ENCODE results near the gene LRRC37A2. TPM values are rescaled to one million over a fixed set of nuclear protein-coding genes. Genes with fewer than 3 reads are reported as not detected.
"Not testable (repeated sequence)": the region's sequence is repeated elsewhere in the genome, so short reads cannot be mapped to it uniquely, and the experiment has no call there.

LRRC37A2 gene
- 7.2 and 9.5 TPM in 2 replicates for total RNA-seq
- 8.1 TPM for polyA plus RNA-seq (2012)

- DNase-seq (ENCODE audit: low read depth): not testable (repeated sequence)
These were observed at the start of gene LRRC37A2 for GRCh38 chr17:46512168-46512567. TSS of gene LRRC37A2 (plus strand) at chr17:46512468. CDS start at chr17:46512713, 245 bp downstream.

GRCh38 chr17:46467618-46468017 lies 44.6 kb upstream of the LRRC37A2 start:
- DNase-seq (ENCODE audit: low read depth): not testable (repeated sequence)

- not testable (repeated sequence) for DNase-seq (ENCODE audit: low read depth)
These were observed 37.8 kb upstream of the LRRC37A2 start for GRCh38 chr17:46474489-46474888.

- DNase-seq (ENCODE audit: low read depth): not testable (repeated sequence)
These were observed 36.7 kb upstream of the LRRC37A2 start for GRCh38 chr17:46475583-46475982.

- not testable (repeated sequence) for DNase-seq (ENCODE audit: low read depth)
These were observed 33.4 kb upstream of the LRRC37A2 start for GRCh38 chr17:46478823-46479222.

GRCh38 chr17:46481310-46481709 lies 31.0 kb upstream of the LRRC37A2 start:
- not testable (repeated sequence) for DNase-seq (ENCODE audit: low read depth)

- not testable (repeated sequence) for DNase-seq (ENCODE audit: low read depth)
These were observed 20.2 kb upstream of the LRRC37A2 start for GRCh38 chr17:46492021-46492420.

- DNase-seq (ENCODE audit: low read depth): not testable (repeated sequence)
These were observed 12.7 kb upstream of the LRRC37A2 start for GRCh38 chr17:46499437-46500139.

- DNase-seq (ENCODE audit: low read depth): not testable (repeated sequence)
These were observed 6.4 kb upstream of the LRRC37A2 start for GRCh38 chr17:46505896-46506295.

- not testable (repeated sequence) for DNase-seq (ENCODE audit: low read depth)
These were observed 22.4 kb downstream of the LRRC37A2 start for GRCh38 chr17:46534716-46535115.

- DNase-seq (ENCODE audit: low read depth): not testable (repeated sequence)
These were observed 36.3 kb downstream of the LRRC37A2 start for GRCh38 chr17:46548607-46549006.

- not testable (repeated sequence) for DNase-seq (ENCODE audit: low read depth)
These were observed 46.9 kb downstream of the LRRC37A2 start for GRCh38 chr17:46559155-46559554.

GRCh38 chr17:46560048-46560447 lies 47.8 kb downstream of the LRRC37A2 start:
- DNase-seq (ENCODE audit: low read depth): not testable (repeated sequence)

GRCh38 chr17:46566284-46566683 lies 54.0 kb downstream of the LRRC37A2 start:
- not testable (repeated sequence) for DNase-seq (ENCODE audit: low read depth)

GRCh38 chr17:46566980-46567379 lies 54.7 kb downstream of the LRRC37A2 start:
- DNase-seq (ENCODE audit: low read depth): not testable (repeated sequence)

GRCh38 chr17:46571796-46572195 lies 59.5 kb downstream of the LRRC37A2 start:
- DNase-seq (ENCODE audit: low read depth): not testable (repeated sequence)

- DNase-seq (ENCODE audit: low read depth): not testable (repeated sequence)
These were observed 67.1 kb downstream of the LRRC37A2 start, which contains the start of gene ARL17A for GRCh38 chr17:46579083-46580075. TSS of gene ARL17A (minus strand) at chr17:46579691. CDS start at chr17:46576322, 3,369 bp downstream.

- DNase-seq (ENCODE audit: low read depth): not testable (repeated sequence)
These were observed 67.8 kb downstream of the LRRC37A2 start for GRCh38 chr17:46580082-46580481.

- not testable (repeated sequence) for DNase-seq (ENCODE audit: low read depth)
These were observed 73.2 kb downstream of the LRRC37A2 start for GRCh38 chr17:46585444-46585843.

- not testable (repeated sequence) for DNase-seq (ENCODE audit: low read depth)
These were observed 78.2 kb downstream of the LRRC37A2 start, which contains the start of gene NSF for GRCh38 chr17:46590157-46591146. TSS of gene NSF (plus strand) at chr17:46590669. CDS start at chr17:46590776, 107 bp downstream.
